ENCODE data around the gene CFH.

DNA sequence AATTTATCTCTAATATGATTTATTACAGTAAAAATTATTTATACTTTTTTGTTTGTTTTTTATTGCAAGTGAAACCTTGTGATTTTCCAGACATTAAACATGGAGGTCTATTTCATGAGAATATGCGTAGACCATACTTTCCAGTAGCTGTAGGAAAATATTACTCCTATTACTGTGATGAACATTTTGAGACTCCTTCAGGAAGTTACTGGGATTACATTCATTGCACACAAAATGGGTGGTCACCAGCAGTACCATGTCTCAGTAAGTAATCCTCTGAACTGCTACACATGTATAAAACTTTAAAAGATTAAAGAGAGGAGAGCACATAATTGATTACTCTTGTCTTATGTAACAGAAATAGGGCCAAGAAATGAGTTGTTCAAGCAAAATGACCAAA, 127.2 kb downstream of the CFH start:
- TF ChIP-seq, protein P1, sequence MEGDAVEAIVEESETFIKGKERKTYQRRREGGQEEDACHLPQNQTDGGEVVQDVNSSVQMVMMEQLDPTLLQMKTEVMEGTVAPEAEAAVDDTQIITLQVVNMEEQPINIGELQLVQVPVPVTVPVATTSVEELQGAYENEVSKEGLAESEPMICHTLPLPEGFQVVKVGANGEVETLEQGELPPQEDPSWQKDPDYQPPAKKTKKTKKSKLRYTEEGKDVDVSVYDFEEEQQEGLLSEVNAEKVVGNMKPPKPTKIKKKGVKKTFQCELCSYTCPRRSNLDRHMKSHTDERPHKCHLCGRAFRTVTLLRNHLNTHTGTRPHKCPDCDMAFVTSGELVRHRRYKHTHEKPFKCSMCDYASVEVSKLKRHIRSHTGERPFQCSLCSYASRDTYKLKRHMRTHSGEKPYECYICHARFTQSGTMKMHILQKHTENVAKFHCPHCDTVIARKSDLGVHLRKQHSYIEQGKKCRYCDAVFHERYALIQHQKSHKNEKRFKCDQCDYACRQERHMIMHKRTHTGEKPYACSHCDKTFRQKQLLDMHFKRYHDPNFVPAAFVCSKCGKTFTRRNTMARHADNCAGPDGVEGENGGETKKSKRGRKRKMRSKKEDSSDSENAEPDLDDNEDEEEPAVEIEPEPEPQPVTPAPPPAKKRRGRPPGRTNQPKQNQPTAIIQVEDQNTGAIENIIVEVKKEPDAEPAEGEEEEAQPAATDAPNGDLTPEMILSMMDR (IDR thresholded peaks at IDR 0.05; ENCODE audit: insufficient read depth, low read length, poor library complexity, severe bottlenecking), result no peak
- no peak for TF ChIP-seq EZH2phosphoT487 (conservative IDR thresholded peaks at IDR 0.05; ENCODE audit: low read length)
